ENCODE data around the gene ACKR1.

ACKR1 gene

DNA sequence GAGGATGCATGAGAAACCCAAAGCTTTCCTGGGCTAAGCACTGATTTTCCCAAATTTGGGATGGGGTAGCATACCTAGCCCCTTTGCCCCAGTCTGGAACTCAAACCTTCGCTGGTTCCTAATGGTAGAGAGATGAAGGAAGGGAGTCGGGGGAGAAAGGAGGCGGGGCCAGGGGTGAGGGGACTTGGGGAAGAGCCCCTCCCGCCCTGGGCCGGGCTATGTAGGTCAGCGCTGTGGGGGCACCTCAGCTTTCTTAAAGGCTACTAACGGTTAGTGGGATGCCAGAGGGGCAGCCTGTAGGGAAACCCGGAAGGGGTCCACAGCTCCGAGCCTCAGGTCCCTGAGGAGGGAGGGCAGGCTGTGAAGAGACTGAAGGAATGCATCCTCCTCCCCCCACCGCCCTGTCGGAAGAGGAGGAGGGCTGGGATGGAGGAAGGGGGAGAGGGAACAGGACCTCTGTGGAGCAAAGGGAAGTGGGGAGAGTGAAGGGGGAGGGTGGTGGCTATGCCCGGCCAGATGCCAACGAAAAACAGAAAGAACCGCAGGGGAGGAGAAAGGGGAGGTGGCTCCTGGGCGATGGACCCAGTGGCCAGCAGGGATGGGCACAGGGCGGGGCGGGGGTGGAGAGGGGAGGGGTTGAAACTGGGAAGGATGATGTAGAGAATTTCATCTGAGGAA is 31.9 kb upstream of the ACKR1 start:
- WGBS (ENCODE audit: insufficient coverage, insufficient read length): no CpG with 5 or more reads among the region's 17 CpGs
- H3K4me3 ChIP-seq (ENCODE audit: low read length): peak overlapping the region; percentile 92; the same call in 1 of the 2 replicates

DNA sequence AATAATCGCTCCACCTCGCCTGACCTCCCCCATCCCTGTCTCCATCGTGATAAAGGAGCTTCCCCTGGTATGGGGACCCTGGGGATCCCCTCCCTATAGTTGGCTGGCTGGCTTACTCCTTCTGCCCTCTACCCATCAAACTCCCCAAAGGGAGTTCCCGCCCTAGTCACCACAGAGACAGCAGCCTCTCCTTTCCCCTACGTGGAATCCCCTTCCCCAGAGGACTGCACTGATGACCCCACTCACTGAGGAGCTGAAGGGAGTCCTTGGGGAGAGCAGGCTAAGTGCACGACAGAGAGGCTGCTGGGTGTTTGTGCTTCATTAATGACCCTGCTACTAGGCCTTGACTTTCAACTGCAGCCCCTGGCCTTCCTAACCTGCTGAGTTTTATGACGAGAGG is 31.4 kb upstream of the ACKR1 start:
- Histone ChIP-seq H3K27me3 (ENCODE audit: control insufficient read depth, insufficient read depth, low read length) (no peaks in the 10 kb centered on the region), H3K4me1 (ENCODE audit: control insufficient read depth, insufficient read depth, low read length) (peaks cover 3% of the 10 kb centered on the region), H3K27ac (ENCODE audit: low read length) (no peak overlapping the region), H3K9me3 (ENCODE audit: control insufficient read depth, insufficient read depth, low read length) (no peaks in the 10 kb centered on the region), H3K36me3 (ENCODE audit: control insufficient read depth, insufficient read depth, low read length) (no peaks in the 10 kb centered on the region), H3K4me3 (ENCODE audit: low read length) (peak overlapping the region; percentile 92; the same call in 1 of the 2 replicates)
- no peak for DNase-seq (ENCODE audit: low read depth, low spot score)
- no CpG with 5 or more reads among the region's 7 CpGs for WGBS (ENCODE audit: insufficient coverage, insufficient read length)

More for the DNA sequence above, 31.9 kb upstream of the ACKR1 start:
- DNase-seq (ENCODE audit: low read depth, low spot score): no peak
- Histone ChIP-seq H3K27me3 (ENCODE audit: control insufficient read depth, insufficient read depth, low read length) (no peaks in the 10 kb centered on the region), H3K27ac (ENCODE audit: low read length) (no peak overlapping the region), H3K9me3 (ENCODE audit: control insufficient read depth, insufficient read depth, low read length) (no peaks in the 10 kb centered on the region), H3K4me1 (ENCODE audit: control insufficient read depth, insufficient read depth, low read length) (peaks cover 3% of the 10 kb centered on the region), H3K36me3 (ENCODE audit: control insufficient read depth, insufficient read depth, low read length) (no peaks in the 10 kb centered on the region)

GRCh38 chr1:159175571-159175970 is 29.1 kb upstream of the ACKR1 start:
- Histone ChIP-seq H3K9me3 (ENCODE audit: control insufficient read depth, insufficient read depth, low read length) (no peaks in the 10 kb centered on the region), H3K4me1 (ENCODE audit: control insufficient read depth, insufficient read depth, low read length) (peaks cover 3% of the 10 kb centered on the region), H3K36me3 (ENCODE audit: control insufficient read depth, insufficient read depth, low read length) (no peaks in the 10 kb centered on the region), H3K27ac (ENCODE audit: low read length) (no peak overlapping the region), H3K4me3 (ENCODE audit: low read length) (no peak overlapping the region), H3K27me3 (ENCODE audit: control insufficient read depth, insufficient read depth, low read length) (no peaks in the 10 kb centered on the region)
- no peak for DNase-seq (ENCODE audit: low read depth, low spot score)
- WGBS (ENCODE audit: insufficient coverage, insufficient read length): no CpG with 5 or more reads among the region's 2 CpGs

DNA sequence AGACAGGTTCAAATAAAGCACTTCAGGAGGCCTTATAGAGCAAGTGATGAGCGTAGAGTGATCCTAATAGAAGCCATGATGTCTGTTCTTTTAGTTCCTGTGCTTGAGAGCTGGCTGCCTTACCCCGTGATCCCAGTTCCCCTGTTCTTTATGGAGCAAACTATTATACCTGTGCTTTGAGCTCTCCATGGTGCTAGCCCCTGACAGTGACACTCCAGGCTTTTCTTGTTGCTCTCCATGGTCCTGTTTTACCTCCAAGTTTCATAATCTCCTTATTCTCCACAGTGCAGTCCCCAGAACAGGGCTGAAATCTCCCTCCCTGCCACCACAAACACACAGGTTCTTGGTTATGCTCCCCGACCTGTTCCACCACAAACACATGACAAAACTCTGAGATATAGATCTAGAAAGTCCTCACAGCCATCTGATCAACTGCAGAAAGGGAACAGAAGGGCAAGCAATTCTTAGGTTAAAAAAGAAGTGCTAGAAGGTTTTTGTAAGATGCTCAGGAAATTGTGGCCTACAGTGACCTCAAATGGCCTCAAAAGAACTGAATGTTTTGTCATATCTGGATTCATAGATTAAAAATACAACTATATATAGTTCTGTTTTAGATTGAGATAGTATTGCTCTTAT is 27.3 kb upstream of the ACKR1 start:
- Histone ChIP-seq H3K27me3 (ENCODE audit: control insufficient read depth, insufficient read depth, low read length) (no peaks in the 10 kb centered on the region), H3K27ac (ENCODE audit: low read length) (no peak overlapping the region), H3K4me1 (ENCODE audit: control insufficient read depth, insufficient read depth, low read length) (peaks cover 3% of the 10 kb centered on the region), H3K9me3 (ENCODE audit: control insufficient read depth, insufficient read depth, low read length) (no peaks in the 10 kb centered on the region), H3K36me3 (ENCODE audit: control insufficient read depth, insufficient read depth, low read length) (no peaks in the 10 kb centered on the region), H3K4me3 (ENCODE audit: low read length) (no peak overlapping the region)
- DNase-seq (ENCODE audit: low read depth, low spot score): no peak
- no CpG with 5 or more reads among the region's 3 CpGs for WGBS (ENCODE audit: insufficient coverage, insufficient read length)

GRCh38 chr1:159179906-159180305 is 24.8 kb upstream of the ACKR1 start:
- H3K4me3 ChIP-seq (ENCODE audit: low read length): no peak overlapping the region
- H3K4me1 ChIP-seq (ENCODE audit: control insufficient read depth, insufficient read depth, low read length): no peaks in the 10 kb centered on the region
- no peaks in the 10 kb centered on the region for H3K27me3 ChIP-seq (ENCODE audit: control insufficient read depth, insufficient read depth, low read length)
- no peak for DNase-seq (ENCODE audit: low read depth, low spot score)
- H3K36me3 ChIP-seq (ENCODE audit: control insufficient read depth, insufficient read depth, low read length): no peaks in the 10 kb centered on the region
- H3K27ac ChIP-seq (ENCODE audit: low read length): no peak overlapping the region
- H3K9me3 ChIP-seq (ENCODE audit: control insufficient read depth, insufficient read depth, low read length): no peaks in the 10 kb centered on the region

- no peaks in the 10 kb centered on the region for H3K27me3 ChIP-seq (ENCODE audit: control insufficient read depth, insufficient read depth, low read length)
- no CpG with 5 or more reads among the region's 2 CpGs for WGBS (ENCODE audit: insufficient coverage, insufficient read length)
These were observed 24.2 kb upstream of the ACKR1 start for GRCh38 chr1:159180516-159180915.

DNA sequence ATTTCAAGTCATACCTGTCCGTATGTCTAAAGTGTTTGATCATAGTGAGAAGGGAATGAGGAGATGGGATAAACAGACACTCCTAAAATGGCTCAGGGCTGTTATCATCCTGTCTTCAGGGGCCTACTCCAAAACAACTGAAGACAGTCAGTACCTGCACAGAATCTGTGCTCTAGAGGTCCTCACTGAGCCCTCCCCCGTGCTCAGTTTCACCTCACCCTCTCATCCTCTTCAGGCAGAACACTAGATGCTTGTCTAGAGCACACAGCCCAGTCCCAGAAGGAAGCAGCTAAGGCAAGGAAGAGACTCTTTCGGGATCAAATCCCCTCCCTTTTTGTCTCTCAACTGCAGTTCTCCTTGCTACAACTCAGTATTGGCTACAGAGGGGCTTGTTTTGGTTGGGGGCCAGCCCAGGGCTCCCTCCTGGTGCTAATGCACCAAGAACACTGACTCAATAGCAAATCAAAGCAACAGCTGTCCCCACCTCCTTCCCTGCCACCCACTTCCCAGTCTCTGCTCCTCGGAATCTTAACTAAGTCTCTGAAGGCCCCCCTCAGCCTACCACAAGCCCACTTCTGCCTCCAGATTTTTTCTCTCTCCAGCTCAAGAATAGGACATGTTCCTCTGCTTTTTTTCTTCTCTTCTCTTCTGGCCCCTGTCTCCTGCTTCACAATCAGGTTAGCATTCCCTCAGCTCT is 23.2 kb upstream of the ACKR1 start:
- WGBS (ENCODE audit: insufficient coverage, insufficient read length): no CpG with 5 or more reads among the region's 4 CpGs
- Histone ChIP-seq H3K36me3 (ENCODE audit: control insufficient read depth, insufficient read depth, low read length) (no peaks in the 10 kb centered on the region), H3K27ac (ENCODE audit: low read length) (no peak overlapping the region), H3K4me3 (ENCODE audit: low read length) (no peak overlapping the region), H3K27me3 (ENCODE audit: control insufficient read depth, insufficient read depth, low read length) (no peaks in the 10 kb centered on the region), H3K4me1 (ENCODE audit: control insufficient read depth, insufficient read depth, low read length) (0 out of 2 replicates have a peak, but pooled peaks cover 1% of the 10 kb centered on the region), H3K9me3 (ENCODE audit: control insufficient read depth, insufficient read depth, low read length) (no peaks in the 10 kb centered on the region)
- no peak for DNase-seq (ENCODE audit: low read depth, low spot score)

More at GRCh38 chr1:159180516-159180915, 24.2 kb upstream of the ACKR1 start:
- Histone ChIP-seq H3K4me3 (ENCODE audit: low read length) (no peak overlapping the region), H3K27ac (ENCODE audit: low read length) (no peak overlapping the region), H3K36me3 (ENCODE audit: control insufficient read depth, insufficient read depth, low read length) (no peaks in the 10 kb centered on the region), H3K9me3 (ENCODE audit: control insufficient read depth, insufficient read depth, low read length) (no peaks in the 10 kb centered on the region), H3K4me1 (ENCODE audit: control insufficient read depth, insufficient read depth, low read length) (0 out of 2 replicates have a peak, but pooled peaks cover 1% of the 10 kb centered on the region)
- DNase-seq (ENCODE audit: low read depth, low spot score): no peak

DNA sequence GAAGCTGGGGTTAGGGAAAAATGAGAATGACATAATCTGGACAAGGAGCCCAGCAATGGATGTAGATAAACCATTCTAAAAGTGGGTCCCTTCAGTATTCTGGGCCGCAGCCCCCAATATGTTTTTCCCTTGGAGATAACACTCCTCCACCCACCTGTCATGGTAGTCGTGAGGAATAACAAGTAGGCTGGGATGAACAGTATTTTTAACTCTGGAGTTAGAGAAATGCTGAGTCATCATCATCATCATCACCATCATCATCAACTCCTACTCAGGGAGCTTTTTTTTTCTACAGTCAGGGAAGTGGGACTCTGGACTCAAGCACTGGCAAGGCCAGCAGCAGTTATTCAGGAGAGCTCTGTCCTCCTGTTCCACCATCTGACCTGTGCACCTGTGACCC is 20.5 kb upstream of the ACKR1 start:
- no peaks in the 10 kb centered on the region for H3K27me3 ChIP-seq (ENCODE audit: control insufficient read depth, insufficient read depth, low read length)
- peaks cover 1% of the 10 kb centered on the region; the same call in 1 of the 2 replicates for H3K4me1 ChIP-seq (ENCODE audit: control insufficient read depth, insufficient read depth, low read length)
- WGBS (ENCODE audit: insufficient coverage, insufficient read length): no CpG with 5 or more reads among the region's 2 CpGs
- DNase-seq (ENCODE audit: low read depth, low spot score): no peak
- H3K4me3 ChIP-seq (ENCODE audit: low read length): no peak overlapping the region
- H3K36me3 ChIP-seq (ENCODE audit: control insufficient read depth, insufficient read depth, low read length): no peaks in the 10 kb centered on the region
- H3K9me3 ChIP-seq (ENCODE audit: control insufficient read depth, insufficient read depth, low read length): no peaks in the 10 kb centered on the region
- no peak overlapping the region for H3K27ac ChIP-seq (ENCODE audit: low read length)

- no CpG with 5 or more reads among the region's 5 CpGs for WGBS (ENCODE audit: insufficient coverage, insufficient read length)
- Histone ChIP-seq H3K27ac (ENCODE audit: low read length) (no peak overlapping the region), H3K36me3 (ENCODE audit: control insufficient read depth, insufficient read depth, low read length) (no peaks in the 10 kb centered on the region), H3K9me3 (ENCODE audit: control insufficient read depth, insufficient read depth, low read length) (no peaks in the 10 kb centered on the region), H3K27me3 (ENCODE audit: control insufficient read depth, insufficient read depth, low read length) (no peaks in the 10 kb centered on the region), H3K4me1 (ENCODE audit: control insufficient read depth, insufficient read depth, low read length) (peaks cover 1% of the 10 kb centered on the region; the same call in 1 of the 2 replicates), H3K4me3 (ENCODE audit: low read length) (no peak overlapping the region)
- DNase-seq (ENCODE audit: low read depth, low spot score): no peak
These were observed 19.6 kb upstream of the ACKR1 start for GRCh38 chr1:159185121-159185520.

- DNase-seq (ENCODE audit: low read depth, low spot score): no peak
- H3K27me3 ChIP-seq (ENCODE audit: control insufficient read depth, insufficient read depth, low read length): no peaks in the 10 kb centered on the region
- H3K36me3 ChIP-seq (ENCODE audit: control insufficient read depth, insufficient read depth, low read length): no peaks in the 10 kb centered on the region
- H3K4me3 ChIP-seq (ENCODE audit: low read length): peak overlapping the region; percentile 5; the same call in 1 of the 2 replicates
- no peaks in the 10 kb centered on the region for H3K9me3 ChIP-seq (ENCODE audit: control insufficient read depth, insufficient read depth, low read length)
- no peak overlapping the region for H3K27ac ChIP-seq (ENCODE audit: low read length)
- WGBS (ENCODE audit: insufficient coverage, insufficient read length): no CpG with 5 or more reads among the region's 3 CpGs
- H3K4me1 ChIP-seq (ENCODE audit: control insufficient read depth, insufficient read depth, low read length): peaks cover 1% of the 10 kb centered on the region; the same call in 1 of the 2 replicates
These were observed 17.6 kb upstream of the ACKR1 start for GRCh38 chr1:159187033-159187432.

Data from iPS DF 6.9 (cell line).